Stimulated activated CD8-positive, alpha-beta memory T cell treated with anti-CD3 and anti-CD28 coated beads, Interleukin-15, amount 100 ng/mL, for 24 hours (primary cell): Measurements from ENCODE around the gene NSDHL.
"Not testable (repeated sequence)": the region's sequence is repeated elsewhere in the genome, so short reads cannot be mapped to it uniquely, and the experiment has no call there.

Source experiments
- DNase-seq: peaks from one replicate; pipeline ENCODE4 v3.0.0-alpha.2; 2020; ENCODE audit warnings: low read depth

Gene NSDHL

GRCh38 chrX:152895121-152895520 is 64.3 kb downstream of the NSDHL start:
- no peak for DNase-seq

- no peak for DNase-seq
Observed at GRCh38 chrX:152895724-152896420, 65.0 kb downstream of the NSDHL start.

- DNase-seq, result no peak
Observed at GRCh38 chrX:152896450-152896849, 65.6 kb downstream of the NSDHL start.

- DNase-seq, result no peak
Observed at GRCh38 chrX:152897222-152898131, 66.6 kb downstream of the NSDHL start, which contains the start of gene ZNF185. Gene ZNF185, plus strand, starts transcription at chrX:152898067. Its CDS starts 16,423 bp downstream, at chrX:152914490.

GRCh38 chrX:152898442-152898841 is 67.6 kb downstream of the NSDHL start:
- no peak for DNase-seq

GRCh38 chrX:152899111-152899873 is 68.4 kb downstream of the NSDHL start:
- no peak for DNase-seq

- no peak for DNase-seq
Observed at GRCh38 chrX:152899874-152900719, 69.2 kb downstream of the NSDHL start.

GRCh38 chrX:152900937-152901445 is 70.1 kb downstream of the NSDHL start:
- DNase-seq, result no peak

GRCh38 chrX:152901816-152902501 is 71.1 kb downstream of the NSDHL start:
- no peak for DNase-seq

- DNase-seq, result no peak
Observed at GRCh38 chrX:152902502-152902820, 71.6 kb downstream of the NSDHL start.

- no peak for DNase-seq
Observed at GRCh38 chrX:152903589-152903988, 72.7 kb downstream of the NSDHL start.

- DNase-seq, result peak; percentile 5
Observed at GRCh38 chrX:152904151-152905080, 73.6 kb downstream of the NSDHL start.

- DNase-seq, result no peak
Observed at GRCh38 chrX:152905081-152905420, 74.2 kb downstream of the NSDHL start.

GRCh38 chrX:152907084-152907651 is 76.3 kb downstream of the NSDHL start:
- DNase-seq, result no peak

GRCh38 chrX:152908486-152908885 is 77.6 kb downstream of the NSDHL start:
- DNase-seq, result no peak

GRCh38 chrX:152910018-152910417 is 79.2 kb downstream of the NSDHL start:
- not testable (repeated sequence) for DNase-seq

- no peak for DNase-seq
Observed at GRCh38 chrX:152912106-152912505, 81.2 kb downstream of the NSDHL start.

- no peak for DNase-seq
Observed at GRCh38 chrX:152912641-152913040, 81.8 kb downstream of the NSDHL start.

- no peak for DNase-seq
Observed at GRCh38 chrX:152913346-152913745, 82.5 kb downstream of the NSDHL start.
